Esophagus (tissue), 2 donors: Measurements from ENCODE around the gene NUBPL. TPM values are rescaled to one million over a fixed set of nuclear protein-coding genes. Genes with fewer than 3 reads are reported as not detected.

Experiments used
- H3K27ac ChIP-seq, 2 donors: one replicate each; pipeline ENCODE4 v1.5.1; 2013; ENCODE audit warnings: low read depth in 2 of 2, mild to moderate bottlenecking in 2 of 2, inconsistent platforms in 1 of 2, low read length in 1 of 2, moderate library complexity in 1 of 2
- H3K27me3 ChIP-seq, 2 donors: one replicate each; pipeline ENCODE4 v1.6.1; 2013; ENCODE audit warnings: low read length in 2 of 2, control low read depth in 1 of 2, mild to moderate bottlenecking in 1 of 2; ENCODE audit not compliant: insufficient read depth in 2 of 2, control insufficient read depth in 1 of 2
- H3K36me3 ChIP-seq, 2 donors: one replicate each; pipeline ENCODE4 v1.6.1; 2013; ENCODE audit warnings: low read length in 1 of 2; ENCODE audit not compliant: control insufficient read depth in 2 of 2, insufficient read depth in 2 of 2
- H3K4me1 ChIP-seq, 2 donors: one replicate each; pipeline ENCODE4 v1.6.1; 2013; ENCODE audit warnings: low read length in 1 of 2; ENCODE audit not compliant: control insufficient read depth in 2 of 2, insufficient read depth in 2 of 2
- H3K4me3 ChIP-seq, 2 donors: one replicate each; pipeline ENCODE4 v1.5.1; 2013; ENCODE audit warnings: low read length in 2 of 2, mild to moderate bottlenecking in 2 of 2, low read depth in 1 of 2, moderate library complexity in 1 of 2
- H3K9me3 ChIP-seq, 2 donors: one replicate each; pipeline ENCODE4 v1.6.1; 2013; ENCODE audit warnings: mild to moderate bottlenecking in 2 of 2, low read depth in 1 of 2, low read length in 1 of 2, moderate library complexity in 1 of 2; ENCODE audit not compliant: control insufficient read depth in 2 of 2, insufficient read depth in 1 of 2
- WGBS, 2 donors: extraction: QIAGEN DNeasy Blood & Tissue Kit; methylation state at CpG; one replicate each; pipeline ENCODE4 v1.1.7; 2013; 5-methylcytosine and 5-hydroxymethylcytosine counted together
- polyA plus RNA-seq, 2 donors: library from polyadenylated mRNA; stranded (reverse); fragments of 200-250 nt; gene quantifications; one replicate each; pipeline ENCODE4 v1.2.3, GENCODE V29; 2013
- donor health status: healthy with polysubstance abuse.
- donor health status: Bipolar disorder and iron deficiency.

NUBPL gene
- polyA plus RNA-seq, 2 donors: 1.7 to 3.2 TPM

GRCh38 chr14:31545328-31545727, 15.9 kb upstream of the NUBPL start:
- Histone ChIP-seq H3K27ac (no peak overlapping the region), H3K36me3 (no peaks in the 10 kb centered on the region), H3K9me3 (no peaks in the 10 kb centered on the region), H3K4me1 (no peaks in the 10 kb centered on the region), H3K27me3 (no peaks in the 10 kb centered on the region), H3K4me3 (no peak overlapping the region)
- 41 to 44% methylated on average over 3 of the region's 3 CpGs for WGBS, 2 donors

GRCh38 chr14:31549817-31550216, 11.4 kb upstream of the NUBPL start:
- Histone ChIP-seq H3K27me3 (no peaks in the 10 kb centered on the region), H3K36me3 (no peaks in the 10 kb centered on the region), H3K4me3 (no peak overlapping the region), H3K27ac (no peak overlapping the region), H3K9me3 (no peaks in the 10 kb centered on the region), H3K4me1 (no peaks in the 10 kb centered on the region)
- WGBS, 2 donors: 80 to 87% methylated on average over 2 of the region's 2 CpGs

GRCh38 chr14:31550589-31550988, 10.6 kb upstream of the NUBPL start:
- H3K27me3 ChIP-seq: no peaks in the 10 kb centered on the region
- 75 to 84% methylated on average over 2 of the region's 2 CpGs for WGBS, 2 donors
- H3K4me3 ChIP-seq: no peak overlapping the region
- H3K27ac ChIP-seq: no peak overlapping the region
- no peaks in the 10 kb centered on the region for H3K36me3 ChIP-seq
- H3K4me1 ChIP-seq: no peaks in the 10 kb centered on the region
- H3K9me3 ChIP-seq: no peaks in the 10 kb centered on the region

- Histone ChIP-seq H3K27me3 (no peaks in the 10 kb centered on the region), H3K27ac (no peak overlapping the region), H3K4me1 (no peaks in the 10 kb centered on the region), H3K9me3 (no peaks in the 10 kb centered on the region), H3K36me3 (no peaks in the 10 kb centered on the region), H3K4me3 (no peak overlapping the region)
- 56 to 74% methylated on average over 2 of the region's 2 CpGs for WGBS, 2 donors
Observed at GRCh38 chr14:31556191-31556590, 5.0 kb upstream of the NUBPL start.

GRCh38 chr14:31559939-31560338, 1.3 kb upstream of the NUBPL start:
- WGBS, 2 donors: 94 to 96% methylated on average over 21 of the region's 21 CpGs

GRCh38 chr14:31560759-31561154, 447 bp upstream of the NUBPL start:
- Histone ChIP-seq H3K9me3 (no peaks in the 10 kb centered on the region), H3K27ac (no peak overlapping the region), H3K27me3 (no peaks in the 10 kb centered on the region), H3K36me3 (no peaks in the 10 kb centered on the region), H3K4me3 (peak overlapping the region in 1 of 2 donors; percentile 100), H3K4me1 (no peaks in the 10 kb centered on the region)
- 43 to 51% methylated on average over 7 of the region's 7 CpGs for WGBS, 2 donors

More at GRCh38 chr14:31559939-31560338, 1.3 kb upstream of the NUBPL start:
- no peaks in the 10 kb centered on the region for H3K36me3 ChIP-seq
- no peak overlapping the region for H3K4me3 ChIP-seq
- H3K4me1 ChIP-seq: no peaks in the 10 kb centered on the region
- H3K9me3 ChIP-seq: no peaks in the 10 kb centered on the region
- H3K27me3 ChIP-seq: no peaks in the 10 kb centered on the region
- no peak overlapping the region for H3K27ac ChIP-seq

GRCh38 chr14:31564194-31564593, 3.0 kb downstream of the NUBPL start:
- Histone ChIP-seq H3K36me3 (no peaks in the 10 kb centered on the region), H3K4me3 (no peak overlapping the region), H3K27ac (no peak overlapping the region), H3K4me1 (no peaks in the 10 kb centered on the region), H3K27me3 (no peaks in the 10 kb centered on the region), H3K9me3 (no peaks in the 10 kb centered on the region)
- WGBS, 2 donors: 95 to 97% methylated on average over 2 of the region's 2 CpGs

- Histone ChIP-seq H3K36me3 (no peaks in the 10 kb centered on the region), H3K9me3 (no peaks in the 10 kb centered on the region), H3K4me1 (no peaks in the 10 kb centered on the region), H3K4me3 (no peak overlapping the region), H3K27ac (no peak overlapping the region), H3K27me3 (no peaks in the 10 kb centered on the region)
- 70 to 73% methylated on average over 1 of the region's 1 CpG for WGBS, 2 donors
Observed at GRCh38 chr14:31566456-31566855, 5.3 kb downstream of the NUBPL start.

GRCh38 chr14:31567655-31568054, 6.5 kb downstream of the NUBPL start:
- Histone ChIP-seq H3K4me3 (no peak overlapping the region), H3K27ac (no peak overlapping the region), H3K36me3 (no peaks in the 10 kb centered on the region), H3K9me3 (no peaks in the 10 kb centered on the region), H3K27me3 (no peaks in the 10 kb centered on the region), H3K4me1 (no peaks in the 10 kb centered on the region)
- WGBS, 2 donors: 82 to 84% methylated on average over 2 of the region's 2 CpGs

GRCh38 chr14:31568161-31568560, 7.0 kb downstream of the NUBPL start:
- no peaks in the 10 kb centered on the region for H3K4me1 ChIP-seq

More at GRCh38 chr14:31568161-31568560, 7.0 kb downstream of the NUBPL start:
- Histone ChIP-seq H3K27ac (no peak overlapping the region), H3K27me3 (no peaks in the 10 kb centered on the region), H3K36me3 (no peaks in the 10 kb centered on the region), H3K4me3 (no peak overlapping the region), H3K9me3 (no peaks in the 10 kb centered on the region)
- WGBS, 2 donors: 66 to 71% methylated on average over 5 of the region's 5 CpGs
